BJ (cell line): ENCODE results near the gene SELENOF. TPM values are rescaled to one million over a fixed set of nuclear protein-coding genes. Genes with fewer than 3 reads are reported as not detected.
"Not testable (repeated sequence)": the region's sequence is repeated elsewhere in the genome, so short reads cannot be mapped to it uniquely, and the experiment has no call there.

Experiments
- CTCF ChIA-PET: fragments of 350-600 bp; formaldehyde crosslinking; extraction: SDS; loops from one replicate; lab custom pipeline; 2021; ENCODE audit warnings: antibody characterized with exemption, inconsistent platforms; lab: Yijun Ruan, JAX
- POLR2A ChIA-PET: fragments of 300-600 bp; sonication (Branson Sonifier 250); formaldehyde crosslinking; extraction: SDS; loops from one replicate; lab custom pipeline; 2021; ENCODE audit warnings: antibody characterized with exemption; lab: Charles Lee
- DNase-seq: peaks from one replicate; pipeline ENCODE4 v3.0.0-alpha.2; 2011; ENCODE audit warnings: low read depth
- H3K27me3 ChIP-seq: 2 replicates; pipeline ENCODE4 v1.6.0; 2011; ENCODE audit warnings: low read length; ENCODE audit not compliant: control insufficient read depth, insufficient read depth
- H3K36me3 ChIP-seq: 2 replicates; pipeline ENCODE4 v1.5.1; 2011; ENCODE audit warnings: low read length; ENCODE audit not compliant: control insufficient read depth, insufficient read depth
- H3K4me3 ChIP-seq: 2 replicates; pipeline ENCODE4 v1.5.1; 2011; ENCODE audit warnings: low read depth, mild to moderate bottlenecking, control low read depth, low read length
- CTCF ChIP-seq: IDR thresholded peaks from 2 replicates; pipeline ENCODE4 v1.5.1; 2011; ENCODE audit warnings: low read depth, mild to moderate bottlenecking, control low read depth, inconsistent platforms, low read length, moderate library complexity; ENCODE audit not compliant: insufficient read depth
- polyA plus RNA-seq: library from polyadenylated mRNA; depleted of rRNA; stranded (reverse); fragments of >200 nt; gene quantifications from 2 replicates; pipeline ENCODE4 v1.2.3, GENCODE V29; 2011; rRNA removed

Gene SELENOF
- polyA plus RNA-seq, 1 experiment: 115 TPM

GRCh38 chr1:86822459-86822858 is 91.5 kb downstream of the SELENOF start:
- H3K36me3 ChIP-seq: no peaks in the 10 kb centered on the region
- POLR2A ChIA-PET: no interaction called here
- H3K27me3 ChIP-seq: peaks cover 4% of the 10 kb centered on the region
- TF ChIP-seq CTCF: no peak
- no peak for DNase-seq
- H3K4me3 ChIP-seq: no peak overlapping the region
- CTCF ChIA-PET: no interaction called here

- Histone ChIP-seq H3K27me3 (peaks cover 4% of the 10 kb centered on the region), H3K4me3 (no peak overlapping the region), H3K36me3 (no peaks in the 10 kb centered on the region)
- DNase-seq: no peak
- POLR2A ChIA-PET: no interaction called here
- no peak for TF ChIP-seq CTCF
- CTCF ChIA-PET: no interaction called here
Measured at GRCh38 chr1:86821956-86822355, 92.0 kb downstream of the SELENOF start.

- H3K36me3 ChIP-seq, POLR2A ChIA-PET, H3K4me3 ChIP-seq, DNase-seq, H3K27me3 ChIP-seq, CTCF ChIA-PET: not testable (repeated sequence)
Measured at GRCh38 chr1:86819970-86820369, 94.0 kb downstream of the SELENOF start.

- CTCF ChIA-PET, POLR2A ChIA-PET, H3K36me3 ChIP-seq, H3K4me3 ChIP-seq, DNase-seq, H3K27me3 ChIP-seq: not testable (repeated sequence)
Measured at GRCh38 chr1:86817246-86817826, 96.6 kb downstream of the SELENOF start.

- H3K36me3 ChIP-seq, H3K27me3 ChIP-seq: not testable (repeated sequence)
Measured at GRCh38 chr1:86814118-86814517, 99.8 kb downstream of the SELENOF start.

More at GRCh38 chr1:86814118-86814517, 99.8 kb downstream of the SELENOF start:
- CTCF ChIA-PET: interaction anchor here (1.6 kb wide), 1 partner anchor 151 kb away, joined by 6 read pairs; no protein-coding TSS in a partner anchor
- DNase-seq, H3K4me3 ChIP-seq, POLR2A ChIA-PET: not testable (repeated sequence)

Other genes starting within 250 kb of the SELENOF start
- 33.9 and 61.9 TPM in 2 replicates for gene SH3GLB1, start 209.6 kb downstream of the SELENOF start, polyA plus RNA-seq
- 5.3 and 13.3 TPM in 2 replicates for gene HS2ST1, start 509 bp upstream of the SELENOF start, polyA plus RNA-seq